ENCODE data around the gene ARHGDIB.

Gene ARHGDIB

DNA sequence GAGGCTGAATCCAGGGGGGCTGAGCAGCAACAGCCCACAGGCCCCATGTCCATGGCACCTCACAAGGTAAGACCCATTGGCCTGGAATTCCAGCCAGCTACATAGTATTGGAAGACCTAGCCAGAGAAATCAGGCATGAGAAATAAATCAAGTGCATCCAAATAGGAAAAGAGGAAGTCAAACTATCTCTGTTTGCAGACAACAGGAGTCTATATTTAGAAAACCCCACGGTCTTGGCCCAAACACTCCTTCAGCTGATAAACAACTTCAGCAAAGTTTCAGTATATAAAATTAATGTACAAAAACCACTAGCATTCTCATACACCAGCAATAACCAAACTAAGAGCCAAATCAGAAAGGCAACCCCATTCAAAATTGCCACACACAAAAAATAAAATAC is 28.4 kb upstream of the ARHGDIB start:
- TF ChIP-seq TCF12 (IDR thresholded peaks at IDR 0.05; ENCODE audit: low read depth) (no peak), TEAD4 (IDR thresholded peaks at IDR 0.05) (no peak), CEBPB (IDR thresholded peaks at IDR 0.05) (no peak), EP300 (IDR thresholded peaks at IDR 0.05; ENCODE audit: borderline replicate concordance) (no peak), YY1 (IDR thresholded peaks at IDR 0.05; ENCODE audit: low read depth) (no peak), TAF1 (IDR thresholded peaks at IDR 0.05; ENCODE audit: low read depth) (no peak), FOXM1 (IDR thresholded peaks at IDR 0.05; ENCODE audit: borderline replicate concordance, low read depth) (no peak), CREB1 (IDR thresholded peaks at IDR 0.05; ENCODE audit: low read depth) (no peak), NFIC (IDR thresholded peaks at IDR 0.05) (no peak)
- TF ChIP-seq, protein P1, sequence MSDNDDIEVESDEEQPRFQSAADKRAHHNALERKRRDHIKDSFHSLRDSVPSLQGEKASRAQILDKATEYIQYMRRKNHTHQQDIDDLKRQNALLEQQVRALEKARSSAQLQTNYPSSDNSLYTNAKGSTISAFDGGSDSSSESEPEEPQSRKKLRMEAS (IDR thresholded peaks at IDR 0.05) = no peak

DNA sequence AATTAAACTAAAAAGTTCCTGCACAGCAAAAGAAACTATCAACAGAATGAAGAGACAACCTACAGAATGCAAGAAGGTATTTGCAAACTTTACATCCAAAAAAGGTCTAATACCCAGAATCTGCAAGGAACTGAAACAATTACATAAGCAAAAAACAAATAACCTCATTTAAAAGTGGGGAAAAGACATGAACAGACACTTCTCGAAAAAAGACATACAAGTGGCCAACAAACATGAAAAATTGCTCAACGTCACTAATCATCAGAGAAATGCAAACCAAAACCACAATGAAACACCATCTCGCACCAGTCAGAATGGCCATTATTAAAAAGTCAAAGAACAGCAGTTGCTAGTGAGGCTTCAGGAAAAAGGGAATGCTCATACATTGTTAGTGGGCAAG is 26.6 kb upstream of the ARHGDIB start:
- TF ChIP-seq, protein P1 (IDR thresholded peaks at IDR 0.05) = no peak
- no peak for TF ChIP-seq TCF12 (IDR thresholded peaks at IDR 0.05; ENCODE audit: low read depth)
- TF ChIP-seq, protein P2, sequence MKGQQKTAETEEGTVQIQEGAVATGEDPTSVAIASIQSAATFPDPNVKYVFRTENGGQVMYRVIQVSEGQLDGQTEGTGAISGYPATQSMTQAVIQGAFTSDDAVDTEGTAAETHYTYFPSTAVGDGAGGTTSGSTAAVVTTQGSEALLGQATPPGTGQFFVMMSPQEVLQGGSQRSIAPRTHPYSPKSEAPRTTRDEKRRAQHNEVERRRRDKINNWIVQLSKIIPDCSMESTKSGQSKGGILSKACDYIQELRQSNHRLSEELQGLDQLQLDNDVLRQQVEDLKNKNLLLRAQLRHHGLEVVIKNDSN (IDR thresholded peaks at IDR 0.05) = no peak
- no peak for TF ChIP-seq CREB1 (IDR thresholded peaks at IDR 0.05; ENCODE audit: low read depth)
- no peak for TF ChIP-seq NFIC (IDR thresholded peaks at IDR 0.05)
- TF ChIP-seq EGR1 (IDR thresholded peaks at IDR 0.05) = no peak
- TF ChIP-seq CEBPB (IDR thresholded peaks at IDR 0.05) = no peak
- no peak for TF ChIP-seq RAD21 (IDR thresholded peaks at IDR 0.05; ENCODE audit: low read depth)
- TF ChIP-seq EP300 (IDR thresholded peaks at IDR 0.05; ENCODE audit: borderline replicate concordance) = no peak
- no peak for TF ChIP-seq TAF1 (IDR thresholded peaks at IDR 0.05; ENCODE audit: low read depth)
- TF ChIP-seq ZBTB7A (IDR thresholded peaks at IDR 0.05; ENCODE audit: low read depth) = no peak
- TF ChIP-seq, protein P3, sequence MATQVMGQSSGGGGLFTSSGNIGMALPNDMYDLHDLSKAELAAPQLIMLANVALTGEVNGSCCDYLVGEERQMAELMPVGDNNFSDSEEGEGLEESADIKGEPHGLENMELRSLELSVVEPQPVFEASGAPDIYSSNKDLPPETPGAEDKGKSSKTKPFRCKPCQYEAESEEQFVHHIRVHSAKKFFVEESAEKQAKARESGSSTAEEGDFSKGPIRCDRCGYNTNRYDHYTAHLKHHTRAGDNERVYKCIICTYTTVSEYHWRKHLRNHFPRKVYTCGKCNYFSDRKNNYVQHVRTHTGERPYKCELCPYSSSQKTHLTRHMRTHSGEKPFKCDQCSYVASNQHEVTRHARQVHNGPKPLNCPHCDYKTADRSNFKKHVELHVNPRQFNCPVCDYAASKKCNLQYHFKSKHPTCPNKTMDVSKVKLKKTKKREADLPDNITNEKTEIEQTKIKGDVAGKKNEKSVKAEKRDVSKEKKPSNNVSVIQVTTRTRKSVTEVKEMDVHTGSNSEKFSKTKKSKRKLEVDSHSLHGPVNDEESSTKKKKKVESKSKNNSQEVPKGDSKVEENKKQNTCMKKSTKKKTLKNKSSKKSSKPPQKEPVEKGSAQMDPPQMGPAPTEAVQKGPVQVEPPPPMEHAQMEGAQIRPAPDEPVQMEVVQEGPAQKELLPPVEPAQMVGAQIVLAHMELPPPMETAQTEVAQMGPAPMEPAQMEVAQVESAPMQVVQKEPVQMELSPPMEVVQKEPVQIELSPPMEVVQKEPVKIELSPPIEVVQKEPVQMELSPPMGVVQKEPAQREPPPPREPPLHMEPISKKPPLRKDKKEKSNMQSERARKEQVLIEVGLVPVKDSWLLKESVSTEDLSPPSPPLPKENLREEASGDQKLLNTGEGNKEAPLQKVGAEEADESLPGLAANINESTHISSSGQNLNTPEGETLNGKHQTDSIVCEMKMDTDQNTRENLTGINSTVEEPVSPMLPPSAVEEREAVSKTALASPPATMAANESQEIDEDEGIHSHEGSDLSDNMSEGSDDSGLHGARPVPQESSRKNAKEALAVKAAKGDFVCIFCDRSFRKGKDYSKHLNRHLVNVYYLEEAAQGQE (IDR thresholded peaks at IDR 0.05; ENCODE audit: low read depth) = no peak
- TF ChIP-seq FOXM1 (IDR thresholded peaks at IDR 0.05; ENCODE audit: borderline replicate concordance, low read depth) = no peak
- no peak for TF ChIP-seq TEAD4 (IDR thresholded peaks at IDR 0.05)
- no peak for TF ChIP-seq YY1 (IDR thresholded peaks at IDR 0.05; ENCODE audit: low read depth)

DNA sequence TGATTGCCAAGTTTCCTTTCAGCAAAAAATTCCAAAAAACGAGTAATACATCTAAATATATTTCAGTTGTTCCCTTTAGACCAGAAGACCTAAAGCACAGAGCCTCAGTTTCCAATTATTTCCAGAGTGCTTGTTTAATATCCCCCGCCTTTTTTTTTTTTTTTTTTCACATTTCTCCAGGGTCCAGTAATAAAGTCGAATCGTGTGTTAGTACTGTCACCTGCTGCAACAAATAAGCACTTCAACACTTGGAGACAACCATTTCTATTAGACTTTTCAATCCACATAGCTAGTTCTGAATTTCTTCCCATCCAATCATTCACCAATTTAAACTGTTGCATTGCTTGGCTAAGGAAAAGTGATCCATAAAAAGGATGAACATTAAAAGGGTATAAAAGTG is 25.0 kb upstream of the ARHGDIB start:
- TF ChIP-seq CEBPB (IDR thresholded peaks at IDR 0.05) (no peak), ZBTB7A (IDR thresholded peaks at IDR 0.05; ENCODE audit: low read depth) (no peak), RAD21 (IDR thresholded peaks at IDR 0.05; ENCODE audit: low read depth) (peak; percentile 42; the same call in 1 of the 2 replicates)

DNA sequence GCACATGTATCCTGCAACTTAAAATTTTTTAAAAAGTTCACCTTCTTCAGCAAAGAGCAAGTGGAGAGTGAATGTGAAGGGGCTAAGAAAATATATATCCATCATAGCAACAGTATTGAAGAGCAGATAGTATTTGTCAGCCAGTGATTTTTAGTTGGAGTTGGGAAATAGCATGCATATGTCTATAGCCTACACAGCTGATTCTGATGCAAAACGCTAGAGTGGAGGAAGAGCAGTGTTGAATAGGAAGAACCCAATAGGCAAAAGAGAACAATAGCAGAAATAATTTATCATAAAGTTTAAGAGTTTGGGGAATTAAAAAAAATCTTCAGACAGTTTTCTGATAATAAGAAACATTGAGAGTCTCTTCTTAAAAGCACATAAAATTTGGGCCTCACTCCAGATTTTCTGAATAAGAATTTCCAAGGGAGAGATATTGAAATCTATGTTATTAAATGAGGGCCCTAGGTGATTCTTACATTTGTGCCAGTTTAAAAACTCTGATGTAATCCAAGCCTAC is 23.4 kb upstream of the ARHGDIB start:
- TF ChIP-seq TCF12 (IDR thresholded peaks at IDR 0.05; ENCODE audit: low read depth) (no peak), RAD21 (IDR thresholded peaks at IDR 0.05; ENCODE audit: low read depth) (no peak), YY1 (IDR thresholded peaks at IDR 0.05; ENCODE audit: low read depth) (no peak), TAF1 (IDR thresholded peaks at IDR 0.05; ENCODE audit: low read depth) (no peak), FOXM1 (IDR thresholded peaks at IDR 0.05; ENCODE audit: borderline replicate concordance, low read depth) (no peak), EGR1 (IDR thresholded peaks at IDR 0.05) (no peak), CREB1 (IDR thresholded peaks at IDR 0.05; ENCODE audit: low read depth) (no peak), TEAD4 (IDR thresholded peaks at IDR 0.05) (no peak), CEBPB (IDR thresholded peaks at IDR 0.05) (no peak), NFIC (IDR thresholded peaks at IDR 0.05) (no peak), ZBTB7A (IDR thresholded peaks at IDR 0.05; ENCODE audit: low read depth) (no peak)
- TF ChIP-seq, protein P2 (IDR thresholded peaks at IDR 0.05) = no peak
- TF ChIP-seq, protein P1 (IDR thresholded peaks at IDR 0.05) = no peak
- TF ChIP-seq, protein P3 (IDR thresholded peaks at IDR 0.05; ENCODE audit: low read depth) = no peak

DNA sequence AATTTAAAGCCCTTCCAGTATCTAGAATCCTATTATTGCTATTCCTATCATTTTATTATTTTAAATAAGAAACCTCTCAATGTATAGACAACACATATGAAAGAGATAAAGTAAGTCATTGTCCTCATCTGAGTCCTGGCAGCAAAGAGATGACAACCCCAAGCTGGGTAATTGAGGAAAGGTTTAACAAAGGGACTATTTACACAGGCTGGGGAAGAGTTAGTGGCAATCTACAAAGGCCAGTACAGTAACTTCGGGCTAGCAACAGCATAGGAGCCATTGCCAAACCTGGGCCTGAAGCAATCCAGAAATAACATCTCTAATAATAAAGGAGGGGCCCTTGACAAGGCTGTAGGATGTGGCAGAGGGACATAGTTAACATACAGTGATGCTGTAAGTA is 22.6 kb upstream of the ARHGDIB start:
- TF ChIP-seq YY1 (IDR thresholded peaks at IDR 0.05; ENCODE audit: low read depth) (no peak), CREB1 (IDR thresholded peaks at IDR 0.05; ENCODE audit: low read depth) (no peak), TCF12 (IDR thresholded peaks at IDR 0.05; ENCODE audit: low read depth) (no peak), CEBPB (IDR thresholded peaks at IDR 0.05) (no peak), TAF1 (IDR thresholded peaks at IDR 0.05; ENCODE audit: low read depth) (no peak), EP300 (IDR thresholded peaks at IDR 0.05; ENCODE audit: borderline replicate concordance) (no peak), TEAD4 (IDR thresholded peaks at IDR 0.05) (no peak)
- TF ChIP-seq, protein P2 (IDR thresholded peaks at IDR 0.05) = no peak

Measured in Ishikawa (cell line).